ENCODE results near the gene TMEM107.
"Not testable (repeated sequence)": the region's sequence is repeated elsewhere in the genome, so short reads cannot be mapped to it uniquely, and the experiment has no call there.

Gene TMEM107

DNA sequence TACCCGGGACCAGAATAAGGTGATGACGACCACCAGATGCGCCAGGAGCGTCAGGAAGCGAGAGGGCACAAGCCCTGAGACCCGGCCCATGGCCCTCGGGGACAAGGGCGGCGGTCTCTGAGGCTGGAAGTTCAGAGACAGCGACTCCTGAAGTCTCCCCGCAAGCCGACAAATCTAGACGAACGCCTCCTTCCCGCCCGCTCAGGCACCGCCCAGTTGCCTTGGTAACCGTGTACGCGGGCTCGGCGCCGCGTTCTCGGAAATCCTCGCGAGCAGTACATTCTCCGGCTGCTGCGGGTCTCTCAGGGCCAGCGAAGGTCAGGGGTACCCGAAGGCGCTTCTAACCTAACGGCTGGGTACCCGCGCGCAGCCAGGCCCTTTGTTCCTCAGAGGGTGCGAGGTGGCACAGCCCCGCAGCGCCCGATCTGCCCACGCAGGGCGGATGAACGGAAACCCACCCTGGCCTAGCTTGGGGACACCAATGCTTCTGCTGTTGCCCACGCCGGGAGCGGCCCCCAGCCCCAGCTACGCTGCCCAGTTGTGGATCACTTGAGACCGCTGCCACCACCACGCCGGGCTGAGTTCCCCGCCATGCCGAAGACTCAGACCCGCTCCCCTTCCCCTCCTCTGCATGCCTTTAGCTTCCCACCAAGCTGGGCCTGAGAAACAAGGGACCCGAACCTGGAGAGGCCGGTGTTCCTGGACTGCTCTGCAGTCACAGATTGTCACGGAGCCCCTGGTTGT, at the start of gene TMEM107:
Gene TMEM107 (minus strand): TSS at position 184 of the 744 bp plus-strand sequence. CDS start 94 bp downstream, at position 90.
- peak; percentile 87 for DNase-seq (ENCODE audit: low spot score)

DNA sequence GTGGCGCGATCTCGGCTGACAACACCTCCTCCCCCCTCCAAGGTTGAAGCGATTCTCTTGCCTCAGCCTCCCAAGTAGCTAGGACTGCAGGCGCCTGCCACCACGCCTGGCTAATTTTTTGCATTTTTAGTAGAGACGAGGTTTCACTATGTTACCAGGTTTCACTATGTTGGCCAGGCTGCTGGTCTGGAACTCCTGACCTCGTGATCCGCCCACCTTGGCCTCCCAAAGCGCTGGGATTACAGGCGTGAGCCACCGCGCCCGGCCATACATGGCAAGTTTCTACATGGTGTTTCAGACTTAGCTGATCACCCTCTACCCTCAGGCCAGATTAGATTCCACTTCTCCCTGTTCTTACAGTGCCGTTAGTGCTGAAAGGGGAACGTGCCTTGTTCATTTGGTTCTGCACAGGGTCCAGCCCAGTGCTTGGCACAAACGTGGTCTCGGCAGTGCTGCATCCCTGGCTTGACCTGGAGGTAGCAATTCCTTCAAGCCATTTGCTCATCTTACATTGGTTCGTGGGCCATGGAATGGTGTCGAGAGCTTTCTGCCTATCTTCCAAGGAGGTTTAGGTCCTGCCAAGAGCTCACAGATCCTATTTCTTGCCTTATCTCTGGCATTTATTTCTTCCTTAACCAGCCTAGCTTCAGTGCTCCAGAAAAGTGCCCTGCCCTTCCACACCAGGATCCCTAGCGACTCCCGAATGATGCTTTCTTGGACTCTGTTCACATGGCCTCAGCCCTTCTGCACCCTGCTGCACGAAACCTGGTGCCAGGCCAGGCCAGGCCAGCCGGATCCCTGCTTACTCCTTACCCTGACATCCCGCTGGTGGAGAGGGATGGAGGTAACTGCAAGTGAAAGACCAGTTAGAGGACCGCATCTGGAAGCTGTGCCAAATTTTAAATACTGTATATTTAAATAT, 49.0 kb upstream of the TMEM107 start:
- no peak for DNase-seq (ENCODE audit: low spot score)

DNA sequence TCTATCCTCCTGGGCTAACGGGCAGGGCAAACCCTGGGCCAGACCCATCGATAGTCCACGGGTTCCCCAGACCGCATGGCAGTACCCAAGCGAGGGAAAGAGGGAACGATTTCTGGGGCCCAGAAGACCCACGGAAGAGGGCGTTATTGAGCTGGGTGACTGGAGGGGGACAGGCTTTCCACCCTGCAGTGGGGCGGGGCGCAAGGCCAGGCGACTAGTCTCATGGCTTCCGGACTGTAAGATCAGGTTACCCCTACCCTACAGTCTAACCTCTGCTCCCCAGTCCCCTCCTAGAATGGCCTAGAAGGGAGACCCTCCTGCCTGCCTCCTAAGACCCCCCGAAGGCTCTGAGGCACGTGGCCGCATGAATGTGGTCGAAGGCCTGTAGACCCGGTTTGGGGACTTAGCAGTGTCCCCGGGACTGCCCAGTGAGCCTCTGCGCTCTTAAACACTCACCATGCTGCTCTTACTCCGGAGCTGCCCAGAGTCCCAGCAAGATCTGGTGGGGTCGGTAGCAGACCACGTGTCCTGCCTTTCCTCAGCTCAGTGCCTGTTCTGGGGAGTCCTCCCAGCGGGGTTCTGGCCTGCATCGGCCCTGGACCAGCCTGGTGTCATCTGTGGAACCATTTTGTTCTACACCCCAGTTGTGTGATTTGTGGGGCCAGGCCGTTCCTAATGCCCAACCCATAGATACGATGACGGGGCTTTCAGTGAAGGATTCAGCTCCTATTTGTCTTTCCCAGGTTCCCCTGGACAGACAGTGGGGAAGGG, 47.4 kb upstream of the TMEM107 start:
- peak; percentile 54 for DNase-seq (ENCODE audit: low spot score)

- DNase-seq (ENCODE audit: low spot score), result peak; percentile 91
Observed at GRCh38 chr17:8222630-8223355, 46.6 kb upstream of the TMEM107 start.

DNA sequence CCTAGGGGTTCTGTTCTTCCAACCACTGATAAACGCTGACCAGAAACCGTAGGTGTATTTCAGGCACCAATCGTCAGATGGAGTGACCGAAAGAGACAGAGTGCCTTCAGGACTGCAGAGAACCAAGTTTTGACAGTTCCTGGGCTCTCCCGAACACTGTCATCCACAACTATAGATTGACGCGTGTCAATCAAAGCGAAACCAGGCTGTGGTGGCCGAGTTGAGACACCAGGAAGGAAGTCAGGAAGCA, 46.1 kb upstream of the TMEM107 start:
- no peak for DNase-seq (ENCODE audit: low spot score)

DNA sequence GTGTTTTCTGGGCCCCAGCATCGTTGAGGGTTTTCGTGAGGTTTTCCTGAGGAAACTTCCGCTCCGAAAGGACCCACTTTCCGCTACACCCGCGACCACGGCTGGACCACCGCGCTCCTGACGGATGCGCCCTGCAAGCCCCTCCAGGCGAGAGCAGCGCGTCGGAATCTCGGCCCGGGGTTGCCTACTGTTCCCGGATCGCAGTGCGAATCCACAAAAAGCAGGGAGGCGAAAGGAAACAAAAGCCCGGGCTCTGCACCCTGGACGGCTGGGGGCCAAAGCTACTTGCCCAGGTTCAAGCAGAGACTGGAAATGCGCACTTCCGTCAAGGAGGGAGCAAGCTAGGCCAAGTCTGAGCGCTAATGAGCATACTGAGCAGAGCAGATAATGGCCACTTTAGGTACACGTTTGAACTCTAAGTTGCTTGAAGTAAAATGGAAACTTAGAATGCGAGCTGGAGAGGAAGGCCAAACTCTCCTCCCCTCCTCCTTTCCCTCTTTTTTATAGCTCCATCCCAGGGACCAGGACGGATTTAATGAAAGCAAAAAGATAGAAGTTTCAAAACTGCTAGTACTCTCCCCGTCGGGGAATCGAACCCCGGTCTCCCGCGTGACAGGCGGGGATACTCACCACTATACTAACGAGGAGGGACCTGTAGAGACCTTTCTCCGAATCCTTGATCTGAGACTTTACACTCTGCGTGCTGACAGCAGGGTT, 45.6 kb upstream of the TMEM107 start:
- DNase-seq (ENCODE audit: low spot score), result peak; percentile 92

GRCh38 chr17:8220783-8221662, 44.8 kb upstream of the TMEM107 start:
- peak; percentile 89 for DNase-seq (ENCODE audit: low spot score)

DNA sequence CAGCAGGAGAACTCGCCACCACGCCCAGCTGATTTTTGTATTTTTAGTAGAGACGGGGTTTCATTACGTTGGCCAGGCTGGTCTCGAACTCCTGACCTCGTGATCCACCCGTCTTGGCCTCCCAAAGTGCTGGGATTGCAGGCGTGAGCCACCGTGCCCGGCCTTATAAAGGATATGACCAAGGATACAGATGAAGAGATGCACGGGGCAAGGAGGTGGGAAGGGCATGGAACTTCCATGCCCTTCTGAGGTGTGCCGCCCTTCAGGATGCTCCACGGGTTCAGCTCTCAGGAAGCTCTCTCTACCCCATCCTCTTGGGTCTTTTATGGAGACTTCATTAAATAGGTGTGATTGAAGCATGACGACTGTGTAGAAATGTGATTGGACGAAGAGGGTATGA, 37.8 kb upstream of the TMEM107 start:
- DNase-seq (ENCODE audit: low spot score), result not testable (repeated sequence)

GRCh38 chr17:8212312-8213180, 36.4 kb upstream of the TMEM107 start:
- DNase-seq (ENCODE audit: low spot score), result no peak

- no peak for DNase-seq (ENCODE audit: low spot score)
Observed at GRCh38 chr17:8210761-8211458, 34.7 kb upstream of the TMEM107 start.

GRCh38 chr17:8209907-8210760, 34.0 kb upstream of the TMEM107 start, which contains the start of gene AURKB:
Gene AURKB, minus strand, starts transcription at chr17:8210575. Its CDS starts 351 bp downstream, at chr17:8210224.
- DNase-seq (ENCODE audit: low spot score), result peak; percentile 98

GRCh38 chr17:8206536-8206935, 30.4 kb upstream of the TMEM107 start:
- no peak for DNase-seq (ENCODE audit: low spot score)

- DNase-seq (ENCODE audit: low spot score), result no peak
Observed at GRCh38 chr17:8204761-8205555, 28.8 kb upstream of the TMEM107 start.

GRCh38 chr17:8192070-8192815, 16.1 kb upstream of the TMEM107 start:
- DNase-seq (ENCODE audit: low spot score), result peak; percentile 93

DNA sequence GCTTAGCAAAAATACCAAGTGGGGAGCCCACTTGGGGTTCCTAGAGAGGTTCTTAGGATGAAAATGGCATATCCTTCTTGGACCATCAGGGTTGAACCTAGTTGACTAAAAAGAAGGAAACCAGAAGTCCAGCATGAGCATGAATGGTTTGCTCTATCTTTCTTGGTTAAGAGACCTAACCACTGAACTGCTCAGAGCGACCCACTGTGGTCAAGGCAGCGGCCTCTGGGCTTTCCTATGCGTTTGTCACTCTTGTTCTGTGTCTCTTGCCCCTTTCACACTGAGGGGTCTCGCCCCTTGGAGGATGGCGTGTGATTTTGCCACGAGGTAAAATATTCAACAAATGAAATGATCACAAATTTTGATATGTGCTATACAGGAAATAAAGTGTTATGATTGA, 14.3 kb upstream of the TMEM107 start:
- DNase-seq (ENCODE audit: low spot score), result no peak

Data from hematopoietic multipotent progenitor cell treated with erythropoietin and hydrocortisone succinate and interleukin-3 and kit ligand, for 17 days (in vitro differentiated cells).